Limb (tissue), 2 donors: ENCODE data around the gene UQCRC1.

Source experiments
- DNase-seq, 2 donors: peaks; one replicate each; pipeline ENCODE4 v3.0.0-alpha.2; 2016; ENCODE audit errors: extremely low spot score in 2 of 2

UQCRC1 gene

GRCh38 chr3:48609088-48610005, at the start of gene UQCRC1:
TSS of gene UQCRC1 (minus strand) at chr3:48609646. CDS start at chr3:48609620, 26 bp downstream.
- DNase-seq = peak; percentile 95

GRCh38 chr3:48656841-48657281, 47.4 kb upstream of the UQCRC1 start:
- DNase-seq = no peak

- DNase-seq = peak; percentile 54 to 84
These were observed 46.8 kb upstream of the UQCRC1 start for GRCh38 chr3:48656061-48656840.

- DNase-seq = no peak
These were observed 46.2 kb upstream of the UQCRC1 start for GRCh38 chr3:48655606-48656005.

GRCh38 chr3:48655063-48655462, 45.6 kb upstream of the UQCRC1 start:
- no peak for DNase-seq

- DNase-seq = no peak
These were observed 43.7 kb upstream of the UQCRC1 start for GRCh38 chr3:48652923-48653715.

- no peak for DNase-seq
These were observed 42.3 kb upstream of the UQCRC1 start for GRCh38 chr3:48651771-48652170.

- DNase-seq = no peak
These were observed 41.3 kb upstream of the UQCRC1 start for GRCh38 chr3:48650723-48651122.

GRCh38 chr3:48648188-48648850, 38.9 kb upstream of the UQCRC1 start:
- DNase-seq = no peak

GRCh38 chr3:48647714-48648113, 38.3 kb upstream of the UQCRC1 start:
- DNase-seq = no peak

GRCh38 chr3:48644898-48645760, 35.7 kb upstream of the UQCRC1 start:
- no peak for DNase-seq

- no peak for DNase-seq
These were observed 33.2 kb upstream of the UQCRC1 start for GRCh38 chr3:48642605-48643004.

- no peak for DNase-seq
These were observed 31.9 kb upstream of the UQCRC1 start for GRCh38 chr3:48641396-48641795.

- DNase-seq = no peak
These were observed 30.6 kb upstream of the UQCRC1 start for GRCh38 chr3:48639944-48640606.

- DNase-seq = no peak
These were observed 27.9 kb upstream of the UQCRC1 start for GRCh38 chr3:48637305-48637704.

GRCh38 chr3:48636149-48636655, 26.8 kb upstream of the UQCRC1 start:
- no peak for DNase-seq

GRCh38 chr3:48635222-48636021, 26.0 kb upstream of the UQCRC1 start, which contains the start of gene SLC26A6:
TSS of gene SLC26A6 (minus strand) at chr3:48635461. CDS start at chr3:48635393, 68 bp downstream.
- peak; percentile 95 to 98 for DNase-seq

- DNase-seq = peak in 1 of 2 donors; percentile 18
These were observed 25.3 kb upstream of the UQCRC1 start for GRCh38 chr3:48634661-48635221.
